HG02943 (cell line): Measurements from ENCODE around the gene COX7A2L.
A peak's percentile ranks its signal among the peaks of the same experiment; 100 is the strongest.
"Not testable (repeated sequence)": the region's sequence is repeated elsewhere in the genome, so short reads cannot be mapped to it uniquely, and the experiment has no call there.

ENCODE experiments used
- ATAC-seq: cut with Tn5 transposase; IDR thresholded peaks from one replicate; pipeline ENCODE4 v1.9.1; 2021; ENCODE audit warnings: mild to moderate bottlenecking, low read depth, moderate library complexity; ENCODE audit not compliant: unreplicated experiment

COX7A2L gene

GRCh38 chr2:42360890-42361727, at the start of gene COX7A2L:
TSS of gene COX7A2L (minus strand) at chr2:42361217. CDS start at chr2:42361161, 56 bp downstream.
- peak; percentile 93 for ATAC-seq

- ATAC-seq = no peak
These were observed 47.0 kb upstream of the COX7A2L start for GRCh38 chr2:42408009-42408408.

- no peak for ATAC-seq
These were observed 46.5 kb upstream of the COX7A2L start for GRCh38 chr2:42407476-42407875.

- ATAC-seq = no peak
These were observed 43.7 kb upstream of the COX7A2L start for GRCh38 chr2:42404676-42405075.

- no peak for ATAC-seq
These were observed 40.8 kb upstream of the COX7A2L start for GRCh38 chr2:42401773-42402172.

- not testable (repeated sequence) for ATAC-seq
These were observed 37.0 kb upstream of the COX7A2L start for GRCh38 chr2:42398052-42398451.

- not testable (repeated sequence) for ATAC-seq
These were observed 32.3 kb upstream of the COX7A2L start for GRCh38 chr2:42393320-42393719.

GRCh38 chr2:42392191-42392590, 31.2 kb upstream of the COX7A2L start:
- no peak for ATAC-seq

- ATAC-seq = no peak
These were observed 29.5 kb upstream of the COX7A2L start for GRCh38 chr2:42390401-42390969.

GRCh38 chr2:42386682-42387081, 25.7 kb upstream of the COX7A2L start:
- no peak for ATAC-seq

GRCh38 chr2:42385225-42385624, 24.2 kb upstream of the COX7A2L start:
- ATAC-seq = no peak

- no peak for ATAC-seq
These were observed 23.0 kb upstream of the COX7A2L start for GRCh38 chr2:42383855-42384530.

- ATAC-seq = no peak
These were observed 21.1 kb upstream of the COX7A2L start for GRCh38 chr2:42382144-42382543.

- not testable (repeated sequence) for ATAC-seq
These were observed 19.0 kb upstream of the COX7A2L start for GRCh38 chr2:42380026-42380425.

GRCh38 chr2:42378415-42378814, 17.4 kb upstream of the COX7A2L start:
- no peak for ATAC-seq

GRCh38 chr2:42376758-42377157, 15.7 kb upstream of the COX7A2L start:
- no peak for ATAC-seq

- no peak for ATAC-seq
These were observed 11.6 kb upstream of the COX7A2L start for GRCh38 chr2:42372474-42373200.

GRCh38 chr2:42371611-42372473, 10.8 kb upstream of the COX7A2L start:
- no peak for ATAC-seq

- no peak for ATAC-seq
These were observed 8.7 kb upstream of the COX7A2L start for GRCh38 chr2:42369532-42370229.
